K562 (cell line): ENCODE measurements around the gene MAPT.

ENCODE experiments used
- CEBPB ChIP-seq: fragments of 450-650 bp; IDR thresholded peaks from 2 replicates; pipeline ENCODE4 v1.6.1; 2016; ENCODE audit warnings: missing genetic modification characterization, missing compliant biosample characterization
- CTCF ChIP-seq, 3 experiments: IDR thresholded peaks in 2 of 3; conservative IDR thresholded peaks in 1 of 3; 2 replicates each; pipeline ENCODE4 v1.5.1; 2011 to 2012; ENCODE audit warnings: low read length in 3 of 3, mild to moderate bottlenecking in 3 of 3, control low read depth in 2 of 3, improper control_type of control experiment in 1 of 3, inconsistent platforms in 1 of 3, low read depth in 1 of 3, mixed read lengths in 1 of 3, moderate library complexity in 1 of 3; ENCODE audit not compliant: insufficient read depth in 2 of 3
- EP300 ChIP-seq: IDR thresholded peaks from 2 replicates; pipeline ENCODE4 v1.6.1; 2012; ENCODE audit warnings: low read length, improper control_type of control experiment
- EZH2 ChIP-seq: IDR thresholded peaks from 2 replicates; pipeline ENCODE4 v1.6.1; 2012; ENCODE audit warnings: low read depth, mild to moderate bottlenecking, inconsistent platforms, low read length, borderline replicate concordance
- HNRNPK ChIP-seq: fragments of 200-400 bp; formaldehyde crosslinking; IDR thresholded peaks from one replicate; pipeline ENCODE4 v1.6.1; 2018; ENCODE audit warnings: mild to moderate bottlenecking, low read depth, low read length; ENCODE audit not compliant: poor library complexity, severe bottlenecking
- NFRKB ChIP-seq: fragments of 450-650 bp; IDR thresholded peaks from 2 replicates; pipeline ENCODE4 v1.6.1; 2016; ENCODE audit warnings: low read depth
- PCBP1 ChIP-seq: fragments of 200-400 bp; formaldehyde crosslinking; IDR thresholded peaks from 2 replicates; pipeline ENCODE4 v1.6.1; 2018; ENCODE audit warnings: mild to moderate bottlenecking, low read depth, low read length; ENCODE audit not compliant: poor library complexity, severe bottlenecking
- TRIM25 ChIP-seq: fragments of 450-650 bp; IDR thresholded peaks from 2 replicates; pipeline ENCODE4 v1.7.0; 2016; ENCODE audit warnings: borderline replicate concordance
- ZNF707 ChIP-seq: fragments of 250-450 bp; sonication (Bioruptor Pico); conservative IDR thresholded peaks from 2 replicates; pipeline ENCODE4 v1.8.0; 2022; ENCODE audit warnings: inconsistent platforms, mild to moderate bottlenecking, moderate library complexity

- TF ChIP-seq HNRNPK (no peak), NFRKB (no peak), TRIM25 (no peak), ZNF707 (CRISPR knock-in tag) (no peak), CEBPB (tag) (no peak), EP300 (no peak), CTCF (IDR thresholded peaks at IDR 0.05 in 2 of 3, conservative IDR thresholded peaks at IDR 0.05 in 1 of 3; ENCODE audit: insufficient read depth in 2 of 3, low read depth in 1 of 3, low read length in 3 of 3) (no peak), EZH2 (no peak), PCBP1 (no peak)
Observed at GRCh38 chr17:45992904-45993303, 98.5 kb downstream of the MAPT start.
